C4-2B (cell line): ENCODE measurements around the gene CFAP45.

Source experiments
- CTCF ChIP-seq: fragments of 450-650 bp; conservative IDR thresholded peaks from 2 replicates; pipeline ENCODE4 v1.5.1; 2017; ENCODE audit warnings: mild to moderate bottlenecking
- ZFX ChIP-seq: fragments of 450-650 bp; IDR thresholded peaks from 2 replicates; pipeline ENCODE4 v1.6.1; 2017

DNA sequence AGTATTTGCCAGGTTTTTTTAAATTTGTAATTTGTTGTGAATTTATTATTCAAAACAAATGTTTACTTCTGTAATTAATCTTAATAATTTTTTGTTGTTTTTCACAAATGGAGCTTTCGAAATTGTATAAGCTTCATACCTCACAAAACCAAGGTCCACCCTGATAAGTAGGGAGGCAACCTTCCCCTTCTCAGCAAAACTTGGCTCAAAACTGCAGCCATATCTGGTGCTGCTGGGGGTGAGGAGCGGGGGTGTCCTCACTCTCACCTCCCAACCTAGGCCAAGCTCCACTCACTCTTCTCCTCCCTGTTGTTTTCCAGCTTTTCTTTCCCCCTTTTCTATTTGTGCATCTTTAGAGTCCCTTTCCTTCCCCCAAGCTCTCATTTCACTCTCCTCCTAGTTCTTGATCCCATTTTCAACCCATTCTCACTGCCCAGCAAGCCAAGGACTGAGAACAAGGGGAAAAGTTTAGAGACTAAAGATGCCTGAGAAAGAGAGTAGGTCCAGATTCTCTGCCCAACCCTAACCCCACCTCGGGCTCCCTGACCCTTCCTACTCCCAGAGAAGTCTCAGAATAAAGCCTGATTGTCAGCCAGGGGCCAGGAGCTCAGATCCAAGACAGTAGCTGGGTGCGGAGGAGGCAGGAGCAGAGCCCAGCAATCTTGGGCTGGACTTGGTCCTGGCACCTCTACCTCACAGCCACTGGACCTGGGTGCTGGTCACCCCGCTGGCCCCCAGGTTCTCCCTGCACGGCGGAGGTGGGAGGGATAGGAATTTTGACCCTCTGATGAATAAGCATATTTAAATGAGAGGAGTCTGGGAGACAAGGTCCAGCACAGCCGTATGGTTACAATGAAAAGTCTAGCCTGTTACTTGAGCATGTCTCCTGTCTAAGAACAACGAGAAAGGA, 8.3 kb upstream of the CFAP45 start:
- TF ChIP-seq CTCF (no peak), ZFX (no peak)
